DMS114 treated with DMSO at 0.1 percent for 48 hours (cell line): ENCODE measurements around the gene TFDP1.

Experiments
- DNase-seq: peaks from one replicate; lab custom pipeline; 2025; ENCODE audit not compliant: unreplicated experiment; lab: John Stamatoyannopoulos, UW

Gene TFDP1

GRCh38 chr13:113660066-113660465 is 75.5 kb downstream of the TFDP1 start:
- no peak for DNase-seq

- no peak for DNase-seq
These were observed 77.0 kb downstream of the TFDP1 start for GRCh38 chr13:113661509-113661908.

GRCh38 chr13:113663934-113664333 is 79.4 kb downstream of the TFDP1 start:
- DNase-seq = no peak

- no peak for DNase-seq
These were observed 80.4 kb downstream of the TFDP1 start for GRCh38 chr13:113664751-113665596.

GRCh38 chr13:113665597-113666328 is 81.2 kb downstream of the TFDP1 start:
- no peak for DNase-seq

- no peak for DNase-seq
These were observed 81.7 kb downstream of the TFDP1 start for GRCh38 chr13:113666329-113666670.

- no peak for DNase-seq
These were observed 82.6 kb downstream of the TFDP1 start, which contains the start of gene GRK1 for GRCh38 chr13:113666951-113667701. Gene GRK1 (plus strand): TSS chr13:113667219. CDS start chr13:113667387, 168 bp downstream.

- no peak for DNase-seq
These were observed 83.4 kb downstream of the TFDP1 start for GRCh38 chr13:113667771-113668490.

- no peak for DNase-seq
These were observed 84.0 kb downstream of the TFDP1 start for GRCh38 chr13:113668491-113668971.

GRCh38 chr13:113669231-113669754 is 84.7 kb downstream of the TFDP1 start:
- no peak for DNase-seq

- DNase-seq = no peak
These were observed 85.3 kb downstream of the TFDP1 start for GRCh38 chr13:113669755-113670341.

GRCh38 chr13:113670541-113670940 is 86.0 kb downstream of the TFDP1 start:
- DNase-seq = no peak

GRCh38 chr13:113671066-113672001 is 86.8 kb downstream of the TFDP1 start:
- no peak for DNase-seq

- DNase-seq = no peak
These were observed 87.6 kb downstream of the TFDP1 start for GRCh38 chr13:113672002-113672651.
